Gastroesophageal sphincter (tissue), 3 donors: ENCODE data around the gene UFSP1.
A peak's percentile ranks its signal among the peaks of the same experiment; 100 is the strongest.

ENCODE experiments used
- EP300 ChIP-seq: sonication (generic); formaldehyde crosslinking; IDR thresholded peaks from one replicate; pipeline ENCODE4 v1.6.1; 2017; ENCODE audit warnings: antibody characterized with exemption, mild to moderate bottlenecking
- POLR2AphosphoS5 ChIP-seq: sonication (generic); formaldehyde crosslinking; IDR thresholded peaks from one replicate; pipeline ENCODE4 v1.6.1; 2017; ENCODE audit warnings: antibody characterized with exemption
- TF ChIP-seq, protein P1 (sequence below), 4 experiments: fragments of 200-600 bp in 2 of 4; fragments of 450-650 bp in 2 of 4; sonication (generic) in 1 of 4; IDR thresholded peaks; one replicate each; pipeline ENCODE4 v1.5.1; 2017 to 2019; ENCODE audit warnings: antibody characterized with exemption in 4 of 4, mild to moderate bottlenecking in 2 of 4, moderate library complexity in 2 of 4

DNA sequence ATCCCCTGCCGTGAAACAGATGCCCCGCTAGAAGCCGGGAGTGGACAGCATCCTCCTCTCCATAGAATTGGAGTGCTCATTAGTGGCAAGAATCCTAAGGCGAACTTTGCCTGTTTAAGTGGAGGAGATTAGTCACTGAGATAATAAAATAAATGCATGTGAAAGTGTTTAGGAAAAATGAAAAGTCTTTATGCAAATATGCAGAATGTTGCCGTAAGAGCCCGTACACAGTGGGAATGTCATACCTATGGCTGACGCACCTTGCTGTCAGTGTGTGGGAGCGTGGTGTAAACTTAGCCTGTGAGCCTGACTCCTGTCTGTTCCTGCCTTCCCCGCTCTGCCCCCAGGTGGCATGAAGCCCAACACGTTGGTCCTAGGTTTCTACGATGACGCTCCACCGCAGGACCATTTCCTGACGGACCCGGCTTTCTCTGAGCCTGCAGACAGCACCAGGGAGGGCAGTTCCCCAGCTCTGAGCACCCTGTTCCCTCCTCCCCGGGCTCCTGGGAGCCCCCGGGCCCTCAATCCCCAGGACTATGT is 24.1 kb downstream of the UFSP1 start:
- TF ChIP-seq, protein P1, sequence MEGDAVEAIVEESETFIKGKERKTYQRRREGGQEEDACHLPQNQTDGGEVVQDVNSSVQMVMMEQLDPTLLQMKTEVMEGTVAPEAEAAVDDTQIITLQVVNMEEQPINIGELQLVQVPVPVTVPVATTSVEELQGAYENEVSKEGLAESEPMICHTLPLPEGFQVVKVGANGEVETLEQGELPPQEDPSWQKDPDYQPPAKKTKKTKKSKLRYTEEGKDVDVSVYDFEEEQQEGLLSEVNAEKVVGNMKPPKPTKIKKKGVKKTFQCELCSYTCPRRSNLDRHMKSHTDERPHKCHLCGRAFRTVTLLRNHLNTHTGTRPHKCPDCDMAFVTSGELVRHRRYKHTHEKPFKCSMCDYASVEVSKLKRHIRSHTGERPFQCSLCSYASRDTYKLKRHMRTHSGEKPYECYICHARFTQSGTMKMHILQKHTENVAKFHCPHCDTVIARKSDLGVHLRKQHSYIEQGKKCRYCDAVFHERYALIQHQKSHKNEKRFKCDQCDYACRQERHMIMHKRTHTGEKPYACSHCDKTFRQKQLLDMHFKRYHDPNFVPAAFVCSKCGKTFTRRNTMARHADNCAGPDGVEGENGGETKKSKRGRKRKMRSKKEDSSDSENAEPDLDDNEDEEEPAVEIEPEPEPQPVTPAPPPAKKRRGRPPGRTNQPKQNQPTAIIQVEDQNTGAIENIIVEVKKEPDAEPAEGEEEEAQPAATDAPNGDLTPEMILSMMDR (IDR thresholded peaks at IDR 0.05): peak in 1 of 4 experiments; percentile 2
- TF ChIP-seq EP300: no peak
- TF ChIP-seq POLR2AphosphoS5: no peak
